ENCODE data around the gene TRIM37.
"Not testable (repeated sequence)": the region's sequence is repeated elsewhere in the genome, so short reads cannot be mapped to it uniquely, and the experiment has no call there.

Gene TRIM37

GRCh38 chr17:59145571-59146096 lies 39.0 kb upstream of the TRIM37 start:
- Histone ChIP-seq H3K27me3 (no peaks in the 10 kb centered on the region), H3K36me3 (no peaks in the 10 kb centered on the region), H3K4me3 (no peak overlapping the region), H3K27ac (no peak overlapping the region), H3K4me1 (no peaks in the 10 kb centered on the region), H3K9me3 (no peaks in the 10 kb centered on the region)
- DNase-seq, result no peak
- no peak for TF ChIP-seq CTCF (IDR thresholded peaks at IDR 0.05)
- intact Hi-C loops (cut with DNase I; ENCODE audit: low total_unique reads), result no loop called here

- no peak for DNase-seq
- no peak for TF ChIP-seq CTCF (IDR thresholded peaks at IDR 0.05)
- H3K4me1 ChIP-seq, result no peaks in the 10 kb centered on the region
- intact Hi-C loops (cut with DNase I; ENCODE audit: low total_unique reads), result no loop called here
- H3K4me3 ChIP-seq, result no peak overlapping the region
- no peaks in the 10 kb centered on the region for H3K27me3 ChIP-seq
- H3K27ac ChIP-seq, result no peak overlapping the region
- no peaks in the 10 kb centered on the region for H3K36me3 ChIP-seq
- H3K9me3 ChIP-seq, result no peaks in the 10 kb centered on the region
Measured at GRCh38 chr17:59141860-59142259, 35.2 kb upstream of the TRIM37 start.

GRCh38 chr17:59139939-59140338 lies 33.3 kb upstream of the TRIM37 start:
- Histone ChIP-seq H3K36me3 (no peaks in the 10 kb centered on the region), H3K9me3 (no peaks in the 10 kb centered on the region), H3K4me3 (no peak overlapping the region), H3K4me1 (no peaks in the 10 kb centered on the region), H3K27ac (no peak overlapping the region), H3K27me3 (no peaks in the 10 kb centered on the region)
- TF ChIP-seq CTCF (IDR thresholded peaks at IDR 0.05), result no peak
- intact Hi-C loops (cut with DNase I; ENCODE audit: low total_unique reads), result no loop called here
- no peak for DNase-seq

- H3K36me3 ChIP-seq, H3K27ac ChIP-seq: not testable (repeated sequence)
Measured at GRCh38 chr17:59138339-59138738, 31.7 kb upstream of the TRIM37 start.

GRCh38 chr17:59131131-59131530 lies 24.5 kb upstream of the TRIM37 start:
- DNase-seq, result no peak
- intact Hi-C loops (cut with DNase I; ENCODE audit: low total_unique reads), result no loop called here
- no peak overlapping the region for H3K4me3 ChIP-seq

More at GRCh38 chr17:59138339-59138738, 31.7 kb upstream of the TRIM37 start:
- H3K4me3 ChIP-seq; H3K27me3 ChIP-seq; H3K4me1 ChIP-seq; H3K9me3 ChIP-seq; intact Hi-C loops (cut with DNase I; ENCODE audit: low total_unique reads); DNase-seq: not testable (repeated sequence)

GRCh38 chr17:59129814-59130213 lies 23.1 kb upstream of the TRIM37 start:
- no peak for DNase-seq
- Histone ChIP-seq H3K27ac (no peak overlapping the region), H3K4me1 (no peaks in the 10 kb centered on the region), H3K27me3 (no peaks in the 10 kb centered on the region), H3K4me3 (no peak overlapping the region), H3K36me3 (peaks cover 0 to 13% (median 0%) of the 10 kb centered on the region in 3 donors), H3K9me3 (no peaks in the 10 kb centered on the region)
- no peak for TF ChIP-seq CTCF (IDR thresholded peaks at IDR 0.05)
- intact Hi-C loops (cut with DNase I; ENCODE audit: low total_unique reads), result no loop called here

More at GRCh38 chr17:59131131-59131530, 24.5 kb upstream of the TRIM37 start:
- Histone ChIP-seq H3K27me3 (no peaks in the 10 kb centered on the region), H3K4me1 (no peaks in the 10 kb centered on the region), H3K9me3 (no peaks in the 10 kb centered on the region), H3K36me3 (peaks cover 0 to 13% (median 0%) of the 10 kb centered on the region in 3 donors), H3K27ac (no peak overlapping the region)
- no peak for TF ChIP-seq CTCF (IDR thresholded peaks at IDR 0.05)
